HG03460 (cell line): Measurements from ENCODE around the gene SLC30A10.
"Not testable (repeated sequence)": the region's sequence is repeated elsewhere in the genome, so short reads cannot be mapped to it uniquely, and the experiment has no call there.

ENCODE experiments used
- ATAC-seq: cut with Tn5 transposase; IDR thresholded peaks from one replicate; pipeline ENCODE4 v1.9.1; 2021; ENCODE audit not compliant: unreplicated experiment

The SLC30A10 gene

DNA sequence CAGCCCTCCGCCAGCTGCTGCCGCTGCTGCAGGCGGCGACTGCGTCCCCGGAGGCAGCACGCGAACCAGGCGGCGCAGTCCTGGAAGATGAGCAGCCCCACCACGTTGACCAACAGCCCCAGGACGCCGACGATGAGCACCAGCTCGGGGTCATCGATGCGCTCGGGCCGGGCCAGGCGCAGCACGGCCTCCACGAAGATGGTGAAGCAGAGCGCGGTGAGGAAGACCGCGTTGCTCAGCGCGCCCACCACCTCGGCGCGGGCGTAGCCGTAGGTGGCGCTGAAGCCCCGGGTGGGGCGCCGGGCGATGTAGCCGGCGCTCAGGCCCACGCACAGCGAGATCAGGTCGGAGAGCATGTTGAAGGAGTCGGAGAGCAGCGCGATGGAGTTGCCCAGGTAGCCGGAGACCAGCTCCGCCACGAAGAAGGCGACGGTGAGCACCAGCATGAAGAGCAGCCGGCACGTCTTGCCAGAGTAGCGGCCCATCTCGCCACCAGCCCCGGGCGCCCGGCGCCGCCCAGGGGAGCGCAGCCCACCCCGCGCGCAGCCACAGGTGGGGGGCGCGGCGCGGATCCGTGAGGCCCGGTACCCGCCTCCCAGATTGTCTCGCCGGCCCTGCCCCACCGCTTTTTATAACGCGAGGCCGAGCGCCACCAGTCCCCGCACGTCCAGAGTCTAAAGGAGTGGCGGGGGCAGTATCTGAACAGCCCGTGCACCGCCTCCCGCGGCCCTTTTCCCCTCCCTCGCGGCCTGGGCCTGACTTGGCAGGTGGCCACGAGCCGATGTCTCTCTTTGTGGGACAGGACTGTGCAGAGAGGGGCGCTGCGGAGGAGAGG lies at the start of gene SLC30A10:
TSS of gene SLC30A10 (minus strand) at position 602 of the 835 bp plus-strand sequence. CDS start at position 485, 117 bp downstream.
- no peak for ATAC-seq

DNA sequence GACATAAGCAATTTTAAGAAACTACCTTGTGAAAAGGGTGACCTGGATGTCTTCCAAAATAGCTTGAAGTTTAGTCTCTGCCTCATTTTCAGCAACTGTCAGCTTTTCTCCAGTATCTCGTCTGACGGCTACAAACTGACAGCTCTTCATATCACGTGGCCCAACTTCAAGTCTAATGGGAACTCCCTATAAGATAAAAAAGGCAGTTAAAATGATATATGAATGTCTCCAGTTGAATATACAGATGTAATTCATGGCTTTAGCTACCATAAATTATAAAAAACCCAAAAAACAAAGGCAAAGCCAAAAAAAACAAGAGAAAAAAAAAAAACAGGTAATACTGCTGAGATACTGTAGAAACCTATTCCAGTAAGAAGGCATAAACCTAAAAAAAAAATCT lies 44.9 kb upstream of the SLC30A10 start:
- ATAC-seq, result no peak

DNA sequence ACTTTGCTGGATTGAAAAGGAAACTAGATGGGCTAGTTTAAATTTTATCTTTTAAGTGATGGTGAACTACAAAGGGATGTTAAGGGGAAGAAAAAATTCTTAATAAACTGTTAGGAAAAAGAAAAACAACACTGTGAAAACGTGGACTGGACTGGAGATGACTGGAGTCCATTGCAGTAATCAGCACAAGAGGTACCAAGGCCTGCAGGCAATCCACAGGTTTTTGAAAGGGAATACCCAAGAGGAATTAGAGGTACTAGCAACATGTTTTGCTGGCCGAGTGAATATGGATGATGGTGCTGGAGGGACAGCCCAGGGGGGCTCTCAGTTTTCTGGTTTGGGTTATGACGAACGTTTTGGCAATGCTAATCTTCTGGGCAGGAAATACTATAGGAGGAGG lies 39.0 kb upstream of the SLC30A10 start:
- no peak for ATAC-seq

DNA sequence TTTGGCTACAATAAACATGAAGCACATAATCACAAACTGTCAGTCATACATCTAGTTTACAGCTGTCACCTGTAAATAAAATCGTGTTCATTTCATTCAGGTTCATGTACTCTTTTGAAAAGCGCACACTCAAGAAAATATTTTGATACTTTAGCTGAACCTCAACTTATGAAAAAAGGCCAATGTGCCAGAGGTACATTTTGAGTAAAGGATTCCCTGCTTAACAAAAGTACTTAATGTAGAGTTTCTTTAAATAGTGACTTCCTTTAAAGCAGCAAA lies 37.7 kb upstream of the SLC30A10 start:
- no peak for ATAC-seq

DNA sequence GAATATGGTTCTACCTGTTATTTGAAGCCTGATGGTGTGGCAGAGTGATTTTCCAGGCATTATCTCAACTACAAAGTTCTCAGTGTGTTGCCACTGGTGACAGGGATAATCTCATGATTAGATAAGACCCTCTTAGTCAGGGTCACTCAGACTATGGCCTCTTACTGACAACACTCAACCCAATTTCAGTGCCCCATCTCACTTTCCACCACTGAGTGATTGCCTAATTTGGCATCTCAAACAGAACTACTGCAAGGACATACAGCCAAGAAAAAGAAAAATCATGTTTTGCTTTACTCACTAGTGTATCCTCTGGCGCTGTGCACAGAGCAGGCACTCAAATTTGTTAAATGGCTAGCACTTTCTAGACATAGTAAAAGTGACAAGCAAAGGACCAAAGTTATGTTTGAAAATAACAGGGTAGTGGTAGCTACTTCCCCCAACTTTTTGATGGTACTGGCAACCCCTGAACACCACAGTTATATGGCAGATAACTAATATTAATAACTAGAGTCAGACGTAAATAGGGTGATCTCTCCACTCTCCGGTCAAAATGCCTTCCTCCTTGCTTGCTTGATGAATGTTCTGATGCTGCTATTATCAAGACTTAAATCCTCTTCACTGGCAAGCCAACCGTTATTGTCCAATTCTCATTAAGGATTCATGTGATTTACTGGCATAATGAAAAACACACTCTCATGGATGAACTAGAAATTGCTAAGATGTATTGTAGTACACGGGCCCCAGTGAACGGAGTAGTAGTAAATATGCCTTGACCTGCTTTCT lies 37.1 kb upstream of the SLC30A10 start:
- ATAC-seq, result no peak

DNA sequence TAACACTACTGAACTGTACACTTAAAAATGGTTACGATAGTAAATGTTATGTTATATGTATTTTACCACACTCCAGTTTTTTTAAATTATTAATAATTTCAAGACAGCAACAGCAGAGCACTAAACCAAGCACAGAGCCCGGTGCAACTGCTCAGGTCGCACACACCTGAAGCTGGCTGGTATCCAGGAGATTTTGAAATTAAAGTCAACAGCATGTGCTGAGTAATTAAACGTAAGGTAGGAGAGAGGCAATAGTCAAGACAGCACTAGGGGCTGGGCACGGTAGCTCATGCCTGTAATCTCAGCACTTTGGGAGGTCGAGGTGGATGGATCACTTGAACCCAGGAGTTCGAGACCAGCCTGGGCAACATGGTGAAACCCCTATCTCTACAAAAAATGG lies 35.1 kb upstream of the SLC30A10 start:
- ATAC-seq, result no peak

DNA sequence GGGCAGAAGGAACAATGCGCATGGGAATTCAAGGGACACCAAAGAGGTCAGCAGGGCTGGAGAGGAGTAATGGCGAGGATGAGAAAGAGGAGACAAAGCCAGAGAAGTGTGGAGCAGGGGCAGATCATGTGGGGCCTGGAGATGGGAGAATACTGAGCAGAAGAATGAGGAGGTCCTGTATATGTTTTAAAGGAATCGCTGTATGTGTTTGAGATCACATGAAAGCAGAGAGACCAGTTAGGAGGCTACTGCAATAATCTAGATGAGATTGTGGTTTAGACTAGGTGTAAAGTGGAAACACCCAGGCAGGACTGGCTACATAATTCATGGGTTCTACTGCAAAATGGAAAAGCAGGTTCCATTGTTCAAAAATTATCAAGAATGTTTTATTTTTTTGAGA lies 33.3 kb upstream of the SLC30A10 start:
- ATAC-seq, result no peak

DNA sequence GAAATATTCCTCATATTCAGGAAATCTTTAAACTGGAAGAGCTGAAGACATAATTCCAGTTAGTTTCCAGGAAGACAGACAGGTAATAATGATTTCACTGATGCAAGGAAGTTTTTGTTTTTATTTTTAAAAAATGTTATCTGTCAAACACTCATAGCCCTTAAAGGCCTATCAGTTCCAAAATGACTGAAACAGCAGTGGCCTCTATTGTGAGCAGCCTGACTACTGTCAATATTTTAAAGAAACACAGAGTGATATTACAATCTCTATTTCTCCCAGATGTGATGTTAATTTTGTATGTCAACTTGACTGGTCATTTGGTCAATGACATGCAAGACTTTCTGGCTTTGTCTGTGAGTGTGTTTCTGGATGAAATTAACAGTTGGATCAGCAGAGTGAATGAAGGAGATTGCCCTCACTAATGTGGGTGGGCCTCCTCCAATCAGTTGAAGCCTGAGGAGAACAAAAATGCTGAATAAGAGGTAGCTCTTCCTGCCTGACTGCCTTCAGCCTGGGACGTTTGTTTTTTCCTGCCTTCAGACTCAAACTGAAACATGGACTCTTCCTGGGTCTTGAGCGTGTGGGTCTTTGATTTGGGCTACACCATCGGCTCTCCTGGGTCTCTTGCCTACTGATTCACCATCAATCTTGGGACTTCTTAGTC lies 31.3 kb upstream of the SLC30A10 start:
- no peak for ATAC-seq

DNA sequence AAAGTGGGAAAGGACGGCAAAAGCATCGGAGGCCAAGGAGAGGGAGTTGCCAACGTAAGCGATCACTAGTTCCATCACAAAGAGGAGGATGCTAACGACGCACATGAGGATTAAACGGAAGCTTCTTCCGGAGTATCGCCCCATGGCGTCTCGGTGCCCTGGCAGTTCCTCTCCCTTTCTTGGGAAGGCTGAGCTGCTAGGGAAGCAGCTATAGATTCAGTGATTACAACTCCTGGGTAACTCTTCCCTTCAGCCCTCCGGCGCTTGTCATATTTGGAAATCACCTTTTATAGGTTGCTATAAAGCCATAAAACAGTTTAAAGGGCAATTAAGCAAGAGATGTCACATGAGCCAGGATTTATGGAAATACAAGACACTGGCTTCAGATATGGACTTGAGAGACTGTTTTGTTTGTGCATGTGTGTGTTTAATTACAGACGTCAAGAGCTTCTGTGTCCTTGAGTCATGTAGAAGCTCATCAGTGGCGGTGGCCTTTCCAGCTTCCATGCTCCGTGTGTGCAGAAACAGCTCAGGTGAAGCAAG lies 30.6 kb upstream of the SLC30A10 start:
- no peak for ATAC-seq

DNA sequence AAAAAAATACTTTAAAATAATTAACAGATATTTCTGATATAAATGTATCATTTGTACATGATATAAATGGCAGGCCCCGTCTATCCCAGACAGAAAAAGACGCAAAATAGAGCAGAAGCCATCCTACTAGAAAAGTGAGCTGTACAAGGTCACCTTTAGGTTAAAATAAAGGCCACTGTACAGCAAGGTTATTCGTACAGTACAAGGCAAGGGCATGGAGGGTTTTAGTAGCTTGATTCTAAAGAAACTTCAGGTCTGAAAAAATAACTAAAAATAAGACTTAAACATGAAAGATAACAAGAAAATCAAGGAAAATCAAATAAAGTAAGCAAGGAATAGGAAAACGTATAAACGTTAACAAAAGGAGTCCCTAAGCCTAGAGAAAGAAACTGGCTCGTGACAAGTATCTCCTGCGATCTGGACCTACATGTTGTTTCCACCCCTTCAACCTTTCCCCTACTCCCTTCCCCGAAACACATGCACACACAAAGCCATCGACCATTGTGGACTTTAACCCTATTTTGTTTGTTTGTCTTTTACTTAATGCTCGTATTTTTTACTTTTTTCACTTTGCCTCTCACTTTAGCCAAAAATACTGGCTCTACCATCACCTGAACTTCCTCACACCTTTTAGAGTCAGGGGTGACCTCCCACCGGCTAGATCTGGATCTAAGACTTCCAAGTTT lies 26.5 kb upstream of the SLC30A10 start:
- ATAC-seq, result no peak

DNA sequence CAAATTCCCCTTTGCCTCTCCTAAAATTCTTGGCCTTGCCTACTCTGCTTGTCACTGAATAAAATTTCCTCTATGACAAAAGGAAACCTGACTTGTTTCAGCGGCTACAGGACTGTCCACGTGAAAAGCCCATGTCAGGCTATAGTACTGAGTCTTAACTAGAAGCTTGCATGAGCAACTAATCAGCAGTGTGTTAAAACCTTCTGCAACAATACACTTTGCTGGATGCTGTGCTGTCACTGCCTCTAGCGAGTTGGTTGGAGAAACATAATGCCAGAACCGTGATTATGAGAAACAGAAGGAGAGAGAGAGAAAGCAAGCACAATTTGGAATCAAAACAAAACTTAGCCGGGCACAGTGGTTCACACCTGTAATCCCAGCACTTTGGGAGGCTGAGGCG lies 25.7 kb upstream of the SLC30A10 start:
- no peak for ATAC-seq

DNA sequence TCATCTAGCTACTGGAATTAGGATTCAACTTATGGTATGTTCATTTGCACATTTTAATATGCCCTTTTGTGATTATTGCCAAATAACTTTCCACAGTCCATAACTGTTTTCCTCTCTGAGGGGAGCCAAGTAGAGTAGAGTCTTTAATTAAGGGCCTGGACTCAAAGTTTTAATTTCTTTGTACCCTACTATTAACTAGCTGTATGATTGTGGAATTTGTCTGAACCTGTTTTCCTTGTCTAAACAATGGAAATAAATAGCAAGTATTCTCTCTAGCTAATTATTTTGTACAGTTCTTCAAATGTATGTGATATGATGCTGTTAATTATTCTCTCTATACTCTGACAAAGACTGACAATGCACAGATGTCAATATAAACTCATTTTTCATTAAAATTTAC lies 24.0 kb upstream of the SLC30A10 start:
- ATAC-seq, result no peak

DNA sequence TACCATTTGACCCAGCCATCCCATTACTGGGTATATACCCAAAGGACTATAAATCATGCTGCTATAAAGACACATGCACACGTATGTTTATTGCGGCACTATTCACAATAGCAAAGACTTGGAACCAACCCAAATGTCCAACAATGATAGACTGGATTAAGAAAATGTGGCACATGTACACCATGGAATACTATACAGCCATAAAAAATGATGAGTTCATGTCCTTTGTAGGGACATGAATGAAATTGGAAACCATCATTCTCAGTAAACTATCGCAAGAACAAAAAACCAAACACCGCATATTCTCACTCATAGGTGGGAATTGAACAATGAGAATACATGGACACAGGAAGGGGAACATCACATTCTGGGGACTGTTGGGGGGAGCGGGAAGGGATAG lies 20.9 kb upstream of the SLC30A10 start:
- not testable (repeated sequence) for ATAC-seq

DNA sequence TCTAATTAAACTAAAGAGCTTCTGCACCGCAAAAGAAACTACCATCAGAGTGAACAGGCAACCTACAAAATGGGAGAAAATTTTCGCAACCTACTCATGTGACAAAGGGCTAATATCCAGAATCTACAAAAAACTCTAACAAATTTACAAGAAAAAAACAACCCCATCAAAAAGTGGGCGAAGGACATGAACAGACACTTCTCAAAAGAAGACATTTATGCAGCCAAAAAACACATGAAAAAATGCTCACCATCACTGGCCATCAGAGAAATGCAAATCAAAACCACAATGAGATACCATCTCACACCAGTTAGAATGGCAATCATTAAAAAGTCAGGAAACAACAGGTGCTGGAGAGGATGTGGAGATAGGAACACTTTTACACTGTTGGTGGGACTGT lies 20.4 kb upstream of the SLC30A10 start:
- not testable (repeated sequence) for ATAC-seq

DNA sequence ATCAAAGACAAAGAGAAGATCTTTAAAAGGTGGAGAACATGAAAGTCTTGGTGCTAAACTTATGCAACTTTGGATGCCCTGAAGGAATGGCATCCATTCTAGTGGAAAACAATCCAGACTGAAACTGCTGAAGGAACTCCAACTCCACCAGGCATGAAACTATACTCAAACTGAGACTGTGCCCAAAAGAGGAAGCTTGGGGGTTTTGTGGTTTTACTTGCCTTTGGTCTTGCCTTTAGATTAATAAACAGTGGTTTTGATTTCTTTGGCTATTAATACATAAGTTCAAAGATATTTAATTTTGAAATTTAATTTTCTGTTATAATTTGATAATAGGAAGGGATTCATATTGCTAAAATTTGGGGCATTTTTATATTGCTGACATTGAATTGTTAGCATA lies 17.4 kb upstream of the SLC30A10 start:
- ATAC-seq, result no peak

DNA sequence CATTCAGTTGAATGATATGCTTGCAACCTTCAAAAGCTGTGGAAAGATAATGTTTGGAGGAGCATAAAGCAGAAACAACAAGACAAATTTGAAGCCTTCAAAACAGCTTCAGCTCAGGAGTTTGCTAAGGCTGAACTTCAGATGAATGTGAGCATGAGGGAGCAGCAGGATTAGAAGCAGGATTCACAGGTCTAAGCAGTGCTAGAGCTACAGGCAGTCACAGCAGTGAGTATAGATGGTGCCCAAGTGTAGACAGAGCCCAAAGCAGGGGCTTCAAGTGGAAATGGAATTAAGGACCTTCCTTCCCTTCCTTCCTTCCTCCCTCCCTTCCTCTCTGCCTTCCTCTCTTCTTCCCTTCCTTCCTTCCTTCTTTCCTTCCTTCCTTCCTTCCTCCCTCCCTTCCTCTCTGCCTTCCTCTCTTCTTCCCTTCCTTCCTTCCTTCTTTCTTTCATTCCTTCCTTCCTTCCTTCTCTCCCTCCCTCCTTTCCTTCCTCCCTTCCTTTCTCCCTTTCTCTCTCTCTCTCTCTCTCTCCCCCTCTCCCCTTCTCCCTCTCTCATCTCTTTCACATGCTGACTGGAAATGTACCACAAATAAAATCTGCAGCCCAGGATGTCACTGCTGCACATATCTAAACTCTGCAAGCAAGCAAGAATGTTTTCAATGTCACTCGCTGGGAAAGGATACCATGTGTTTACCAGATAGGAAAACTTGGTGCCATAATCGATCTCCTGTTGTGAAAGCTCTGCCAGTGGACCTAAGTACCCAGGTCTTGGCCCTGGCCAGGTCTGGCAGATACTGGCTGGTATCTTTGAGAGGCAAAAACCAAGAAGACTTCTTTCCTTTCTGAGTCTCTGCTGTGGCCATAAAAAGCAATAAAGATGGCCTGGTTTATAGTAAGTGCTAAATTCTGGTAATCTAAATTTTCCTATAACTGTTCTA lies 13.1 kb upstream of the SLC30A10 start:
- no peak for ATAC-seq

DNA sequence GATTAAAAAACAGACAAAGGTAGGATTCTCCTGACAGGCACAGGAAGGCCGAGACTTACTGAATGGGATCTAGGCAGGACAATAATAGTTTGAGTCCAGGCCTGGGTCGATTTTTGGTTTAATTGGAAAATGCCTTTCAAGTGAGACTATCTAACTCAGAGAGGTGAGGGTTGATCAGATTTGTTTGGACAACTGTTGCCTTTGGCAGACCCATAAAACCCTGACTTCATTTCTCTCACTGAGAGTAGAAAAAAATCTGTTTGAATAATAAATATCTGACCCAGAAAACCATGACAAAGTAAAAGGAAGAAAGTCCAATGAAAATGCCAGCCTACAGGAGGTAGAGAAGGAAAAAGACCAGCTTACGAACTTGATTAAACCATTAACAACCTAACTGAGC lies 12.3 kb upstream of the SLC30A10 start:
- ATAC-seq, result no peak

DNA sequence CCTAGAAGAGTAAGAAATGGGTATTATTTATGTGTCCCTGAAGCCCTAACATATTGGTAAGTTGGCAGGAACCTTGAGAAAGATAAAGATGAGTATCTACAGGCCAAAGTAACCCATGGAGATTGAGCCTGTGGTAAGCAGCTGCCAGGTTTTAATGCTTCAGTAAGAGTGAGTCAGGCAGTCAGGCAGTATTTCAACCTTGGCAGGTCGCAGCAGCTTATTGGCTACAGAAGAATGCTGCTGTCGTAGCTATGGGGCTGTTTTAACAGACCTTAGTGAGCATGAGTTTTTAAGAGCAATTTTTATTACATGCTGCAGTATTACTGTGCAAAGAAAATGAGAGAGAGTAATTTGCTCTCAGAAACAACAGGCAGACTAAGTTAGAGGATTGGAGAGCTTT lies 10.3 kb upstream of the SLC30A10 start:
- no peak for ATAC-seq

DNA sequence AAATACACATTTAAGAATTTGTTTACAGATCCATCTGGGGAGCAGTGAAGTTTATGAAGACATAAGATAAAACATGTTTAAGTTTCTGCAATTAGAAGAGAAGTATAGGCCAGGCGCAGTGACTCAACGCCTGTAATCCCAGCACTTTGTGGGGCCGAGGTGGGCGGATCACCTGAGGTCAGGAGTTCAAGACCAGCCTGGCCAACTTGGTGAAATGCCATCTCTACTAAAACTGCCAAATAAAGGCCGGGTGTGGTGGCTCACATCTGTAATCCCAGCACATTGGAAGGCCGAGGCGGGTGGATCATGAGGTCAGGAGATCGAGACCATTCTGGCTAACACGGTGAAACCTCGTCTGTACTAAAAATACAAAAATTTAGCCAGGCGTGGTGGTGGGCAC lies 5.4 kb upstream of the SLC30A10 start:
- not testable (repeated sequence) for ATAC-seq

DNA sequence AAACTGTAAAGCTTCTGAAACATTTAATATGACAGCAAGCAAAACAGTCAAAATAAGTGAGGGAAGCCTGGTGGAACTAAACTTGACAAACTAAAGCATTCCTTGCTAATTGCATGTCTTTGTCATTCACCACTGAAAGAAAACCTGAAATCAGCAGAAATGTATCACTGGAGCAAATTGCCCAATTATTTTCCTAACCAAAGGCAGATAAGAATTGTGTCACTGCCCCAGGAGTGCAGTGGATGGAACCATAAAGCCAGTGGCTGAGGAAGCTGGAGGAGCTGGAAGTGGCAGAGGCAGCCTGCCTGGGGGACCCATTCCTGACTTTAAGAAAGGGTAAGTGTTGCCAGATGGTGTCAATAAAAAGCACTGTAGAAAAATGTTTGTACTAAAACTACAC lies 2.7 kb upstream of the SLC30A10 start:
- no peak for ATAC-seq
